Thyroid gland (tissue), 4 donors: Measurements from ENCODE around the gene TNIP2.

ENCODE experiments used
- POLR2A ChIP-seq, 2 donors: fragments of 450-650 bp; IDR thresholded peaks; one replicate each; pipeline ENCODE4 v1.6.1; 2017; ENCODE audit warnings: antibody characterized with exemption in 2 of 2, mild to moderate bottlenecking in 2 of 2, moderate library complexity in 1 of 2
- TF ChIP-seq, protein P1 (sequence below), 6 experiments: fragments of 200-600 bp in 3 of 6; fragments of 450-650 bp in 3 of 6; sonication (generic) in 3 of 6; IDR thresholded peaks; one replicate each; pipeline ENCODE4 v1.5.1; 2016 to 2019; ENCODE audit warnings: antibody characterized with exemption in 6 of 6, mild to moderate bottlenecking in 2 of 6, inconsistent platforms in 1 of 6, moderate library complexity in 1 of 6

- TF ChIP-seq, protein P1, sequence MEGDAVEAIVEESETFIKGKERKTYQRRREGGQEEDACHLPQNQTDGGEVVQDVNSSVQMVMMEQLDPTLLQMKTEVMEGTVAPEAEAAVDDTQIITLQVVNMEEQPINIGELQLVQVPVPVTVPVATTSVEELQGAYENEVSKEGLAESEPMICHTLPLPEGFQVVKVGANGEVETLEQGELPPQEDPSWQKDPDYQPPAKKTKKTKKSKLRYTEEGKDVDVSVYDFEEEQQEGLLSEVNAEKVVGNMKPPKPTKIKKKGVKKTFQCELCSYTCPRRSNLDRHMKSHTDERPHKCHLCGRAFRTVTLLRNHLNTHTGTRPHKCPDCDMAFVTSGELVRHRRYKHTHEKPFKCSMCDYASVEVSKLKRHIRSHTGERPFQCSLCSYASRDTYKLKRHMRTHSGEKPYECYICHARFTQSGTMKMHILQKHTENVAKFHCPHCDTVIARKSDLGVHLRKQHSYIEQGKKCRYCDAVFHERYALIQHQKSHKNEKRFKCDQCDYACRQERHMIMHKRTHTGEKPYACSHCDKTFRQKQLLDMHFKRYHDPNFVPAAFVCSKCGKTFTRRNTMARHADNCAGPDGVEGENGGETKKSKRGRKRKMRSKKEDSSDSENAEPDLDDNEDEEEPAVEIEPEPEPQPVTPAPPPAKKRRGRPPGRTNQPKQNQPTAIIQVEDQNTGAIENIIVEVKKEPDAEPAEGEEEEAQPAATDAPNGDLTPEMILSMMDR (IDR thresholded peaks at IDR 0.05), result no peak
- TF ChIP-seq POLR2A (IDR thresholded peaks at IDR 0.05), result no peak
These were observed 22.9 kb downstream of the TNIP2 start for GRCh38 chr4:2733001-2733843.
